IMR-90 (cell line): ENCODE results near the gene LRCH4. TPM values are rescaled to one million over a fixed set of nuclear protein-coding genes. Genes with fewer than 3 reads are reported as not detected.

Experiments used
- ATAC-seq: fragments of 200-7000 bp; cut with Tn5 transposase; 2 replicates; pipeline ENCODE4 v1.9.1; 2020; ENCODE audit warnings: low read depth, mild to moderate bottlenecking, moderate library complexity
- BruUV-seq: library from RNA; stranded (reverse); fragments of 400-500 nt; replicated peaks from 2 replicates; lab custom pipeline; 2021; lab: Mats Ljungman, UMichigan
- CTCF ChIA-PET: fragments of 300-600 bp; formaldehyde crosslinking; extraction: SDS; loops from one replicate; lab custom pipeline; 2021; ENCODE audit warnings: antibody characterized with exemption; lab: Yijun Ruan, JAX
- POLR2A ChIA-PET: fragments of 300-600 bp; sonication (Branson Sonifier 250); formaldehyde crosslinking; loops from one replicate; lab custom pipeline; 2022; ENCODE audit warnings: antibody characterized with exemption; ENCODE audit not compliant: unreplicated experiment; lab: Charles Lee
- DNase-seq: peaks from one replicate; pipeline ENCODE4 v3.0.0; 2013
- H2AFZ ChIP-seq: replicated peaks from 2 replicates; pipeline ENCODE3; 2013; ENCODE audit warnings: low read length, mild to moderate bottlenecking; ENCODE audit not compliant: poor library complexity
- H2AK5ac ChIP-seq: 2 replicates; pipeline ENCODE4 v1.6.1; 2013; ENCODE audit warnings: low read depth, low read length, inconsistent platforms
- H2AK9ac ChIP-seq: replicated peaks from 2 replicates; pipeline ENCODE3; 2013; ENCODE audit warnings: mild to moderate bottlenecking, low read depth, low read length, moderate library complexity; ENCODE audit not compliant: poor library complexity
- H2BK120ac ChIP-seq: 2 replicates; pipeline ENCODE4 v1.6.1; 2013; ENCODE audit warnings: low read depth, low read length, inconsistent platforms
- H2BK15ac ChIP-seq: 3 replicates; pipeline ENCODE4 v1.6.1; 2013; ENCODE audit warnings: low read depth, low read length, inconsistent platforms
- H2BK20ac ChIP-seq: 2 replicates; pipeline ENCODE4 v1.6.1; 2013; ENCODE audit warnings: low read depth, mild to moderate bottlenecking, inconsistent platforms, low read length, moderate library complexity
- H2BK5ac ChIP-seq: 2 replicates; pipeline ENCODE4 v1.6.1; 2013; ENCODE audit warnings: mild to moderate bottlenecking, low read depth, low read length, inconsistent platforms; ENCODE audit not compliant: poor library complexity, severe bottlenecking
- H3K14ac ChIP-seq: replicated peaks from 2 replicates; pipeline ENCODE4 v1.6.1; 2013; ENCODE audit warnings: low read depth, low read length, inconsistent platforms
- H3K18ac ChIP-seq: 2 replicates; pipeline ENCODE4 v1.6.1; 2013; ENCODE audit warnings: low read depth, low read length, control low read depth
- H3K23ac ChIP-seq: 2 replicates; pipeline ENCODE4 v1.6.1; 2013; ENCODE audit warnings: low read depth, low read length, inconsistent platforms
- H3K27ac ChIP-seq: 2 replicates; pipeline ENCODE4 v1.5.1; 2013; ENCODE audit warnings: mild to moderate bottlenecking, control low read depth, low read length; ENCODE audit not compliant: insufficient read depth
- H3K27me3 ChIP-seq: 2 replicates; pipeline ENCODE4 v1.6.1; 2013; ENCODE audit warnings: low read length; ENCODE audit not compliant: control insufficient read depth, insufficient read depth
- H3K36me3 ChIP-seq: 2 replicates; pipeline ENCODE4 v1.6.1; 2013; ENCODE audit warnings: low read length, mixed read lengths; ENCODE audit not compliant: control insufficient read depth, insufficient read depth
- H3K4ac ChIP-seq: 2 replicates; pipeline ENCODE4 v1.6.1; 2013; ENCODE audit warnings: low read depth, low read length, inconsistent platforms
- H3K4me1 ChIP-seq: 2 replicates; pipeline ENCODE4 v1.6.1; 2013; ENCODE audit warnings: low read length, mixed read lengths; ENCODE audit not compliant: control insufficient read depth, insufficient read depth
- H3K4me2 ChIP-seq: 2 replicates; pipeline ENCODE4 v1.6.1; 2013; ENCODE audit warnings: low read depth, mild to moderate bottlenecking, control low read depth, low read length, moderate library complexity
- H3K4me3 ChIP-seq: 2 replicates; pipeline ENCODE4 v1.5.1; 2013; ENCODE audit warnings: low read depth, mild to moderate bottlenecking, control low read depth, low read length, moderate library complexity; ENCODE audit not compliant: insufficient read depth
- H3K56ac ChIP-seq: 2 replicates; pipeline ENCODE4 v1.6.1; 2013; ENCODE audit warnings: low read length, inconsistent platforms; ENCODE audit not compliant: insufficient read depth; ENCODE audit errors: extremely low read depth
- H3K79me1 ChIP-seq, 2 experiments: 2 replicates each; pipeline ENCODE4 v1.6.1; 2013; ENCODE audit warnings: low read length in 2 of 2, inconsistent platforms in 1 of 2, low read depth in 1 of 2
- H3K9ac ChIP-seq: 2 replicates; pipeline ENCODE4 v1.6.1; 2013; ENCODE audit warnings: low read depth, low read length, control low read depth
- H3K9me1 ChIP-seq: 2 replicates; pipeline ENCODE4 v1.6.1; 2013; ENCODE audit warnings: low read length, inconsistent platforms; ENCODE audit not compliant: insufficient read depth
- H3K9me3 ChIP-seq: 2 replicates; pipeline ENCODE4 v1.6.1; 2013; ENCODE audit warnings: low read length; ENCODE audit not compliant: control insufficient read depth, insufficient read depth
- H4K20me1 ChIP-seq: 2 replicates; pipeline ENCODE4 v1.6.1; 2013; ENCODE audit warnings: low read length, inconsistent platforms; ENCODE audit not compliant: insufficient read depth
- H4K5ac ChIP-seq: 2 replicates; pipeline ENCODE4 v1.6.1; 2013; ENCODE audit warnings: mild to moderate bottlenecking, low read depth, low read length, control low read depth
- H4K8ac ChIP-seq, 2 experiments: 2 replicates each; pipeline ENCODE4 v1.6.1; 2013; ENCODE audit warnings: low read depth in 2 of 2, low read length in 2 of 2, control low read depth in 1 of 2, inconsistent platforms in 1 of 2
- H4K91ac ChIP-seq: 2 replicates; pipeline ENCODE4 v1.6.1; 2013; ENCODE audit warnings: low read depth, low read length, inconsistent platforms; ENCODE audit not compliant: insufficient read depth
- MAZ ChIP-seq: IDR thresholded peaks from 2 replicates; pipeline ENCODE4 v1.6.1; 2012; ENCODE audit warnings: low read depth, mild to moderate bottlenecking, low read length, improper control_type of control experiment, moderate library complexity, borderline replicate concordance
- MXI1 ChIP-seq: IDR thresholded peaks from 2 replicates; pipeline ENCODE4 v1.6.1; 2012; ENCODE audit warnings: low read depth, mild to moderate bottlenecking, low read length, moderate library complexity, borderline replicate concordance
- SMC3 ChIP-seq: fragments of 150-350 bp; IDR thresholded peaks from 2 replicates; pipeline ENCODE4 v1.6.1; 2016; ENCODE audit warnings: low read depth, mild to moderate bottlenecking, antibody characterized with exemption, low read length, moderate library complexity
- WGBS, 2 experiments: methylation state at CpG; one replicate each; pipeline versions ENCODE4 v1.1.5 to v1.1.7; 2013; ENCODE audit warnings: missing lambda C conversion rate in 2 of 2; ENCODE audit not compliant: insufficient read length in 1 of 2; ENCODE audit errors: extremely low coverage in 2 of 2; 5-methylcytosine and 5-hydroxymethylcytosine counted together
- dilution Hi-C: fragments of 300-500 bp; cut with HindIII; formaldehyde crosslinking; loops from one replicate; pipeline ENCODE4 v1.14.3; 2018; ENCODE audit warnings: low sequenced_read_pairs; ENCODE audit not compliant: unreplicated experiment
- in situ Hi-C: fragments of 300-500 bp; cut with MboI; formaldehyde crosslinking; loops from 3 replicates; pipeline ENCODE4 v1.14.3; 2019; ENCODE audit warnings: low sequenced_read_pairs, inconsistent platforms, mixed read lengths
- intact Hi-C: fragments of 100-400 bp; cut with micrococcal nuclease; formaldehyde crosslinking; loops from 2 replicates; pipeline ENCODE4 v1.10.0; 2022
- polyA plus RNA-seq, 3 experiments: library from polyadenylated mRNA; depleted of rRNA; stranded (reverse); fragments of >200 nt; gene quantifications; 2 replicates each; pipeline ENCODE4 v1.2.3, GENCODE V29; 2012; ENCODE audit warnings: low replicate concordance in 1 of 3
- total RNA-seq: library from RNA; depleted of rRNA; stranded (reverse); fragments of >200 nt; gene quantifications from 2 replicates; pipeline ENCODE4 v1.2.3, GENCODE V29; 2012

LRCH4 gene
- total and polyA plus RNA-seq, 2 of the 4 experiments (the other 2 are of a cell fraction) = 5.0 to 41.3 TPM

- Histone ChIP-seq H3K27me3 (no peaks in the 10 kb centered on the region), H3K4ac (peak overlapping the region; percentile 100), H4K8ac (peak overlapping the region; percentile 94 to 97), H2AK5ac (peak overlapping the region; percentile 100), H3K4me3 (peak overlapping the region; percentile 69), H3K4me2 (peak overlapping the region; percentile 91), H3K9me1 (no peaks in the 10 kb centered on the region), H2BK20ac (peak overlapping the region; percentile 96), H3K18ac (peak overlapping the region; percentile 98), H3K27ac (peak overlapping the region; percentile 99), H4K5ac (peak overlapping the region; percentile 95), H2BK5ac (peak overlapping the region; percentile 96), H2BK15ac (peak overlapping the region; percentile 96; the same call in 2 of the 3 replicates), H3K14ac (peak overlapping the region; percentile 97), H3K9me3 (no peaks in the 10 kb centered on the region), H4K91ac (peak overlapping the region; percentile 99), H3K9ac (peak overlapping the region; percentile 97), H3K79me1 (peaks cover 0 to 47% of the 10 kb centered on the region in 2 experiments; a peak in 2 of 4 replicates), H3K36me3 (peaks cover 29% of the 10 kb centered on the region), H2BK120ac (peak overlapping the region; percentile 98), H2AFZ (peak overlapping the region; percentile 90), H2AK9ac (peak overlapping the region; percentile 97), H4K20me1 (no peaks in the 10 kb centered on the region), H3K56ac (peak overlapping the region; percentile 96), H3K4me1 (peaks cover 9% of the 10 kb centered on the region), H3K23ac (peak overlapping the region; percentile 90)
- TF ChIP-seq MAZ (peak; percentile 83; the same call in 1 of the 2 replicates), MXI1 (peak; percentile 64; the same call in 1 of the 2 replicates), SMC3 (no peak)
- in situ Hi-C loops = no loop called here
- intact Hi-C loops = loop anchor here (1.0 to 5.0 kb wide), 3 partner anchors 17 to 89 kb away; partner anchors contain the start of genes FBXO24, GIGYF1, GNB2 and LRCH4
- dilution Hi-C loops = no loop called here
- WGBS, 2 experiments = 0% methylated on average over 2 of the region's 21 CpGs; no CpG with 5 or more reads in 1 of the 2 experiments
- peak; percentile 82 for DNase-seq
- ATAC-seq = peak; percentile 59
- ChIA-PET CTCF (interaction anchor here (0.6 to 1.1 kb wide), 3 partner anchors 14 to 473 kb away, joined by 3 to 4 read pairs (median 3); partner anchors contain the start of gene SLC12A9), POLR2A (interaction anchor here (0.5 to 1.1 kb wide), 6 partner anchors 12 to 455 kb away, joined by 3 to 13 read pairs (median 5); partner anchors contain the start of gene FBXO24)
- no TSS peak for BruUV-seq
Measured at GRCh38 chr7:100602889-100603725, 17.2 kb upstream of the LRCH4 start.
